GM12872 (cell line): ENCODE results near the gene CDH7.

Source experiments
- TF ChIP-seq, protein P1 (sequence below): IDR thresholded peaks from 3 replicates; pipeline ENCODE4 v1.5.1; 2011; ENCODE audit warnings: low read depth, mild to moderate bottlenecking, low read length, moderate library complexity; ENCODE audit not compliant: insufficient read depth

Gene CDH7

DNA sequence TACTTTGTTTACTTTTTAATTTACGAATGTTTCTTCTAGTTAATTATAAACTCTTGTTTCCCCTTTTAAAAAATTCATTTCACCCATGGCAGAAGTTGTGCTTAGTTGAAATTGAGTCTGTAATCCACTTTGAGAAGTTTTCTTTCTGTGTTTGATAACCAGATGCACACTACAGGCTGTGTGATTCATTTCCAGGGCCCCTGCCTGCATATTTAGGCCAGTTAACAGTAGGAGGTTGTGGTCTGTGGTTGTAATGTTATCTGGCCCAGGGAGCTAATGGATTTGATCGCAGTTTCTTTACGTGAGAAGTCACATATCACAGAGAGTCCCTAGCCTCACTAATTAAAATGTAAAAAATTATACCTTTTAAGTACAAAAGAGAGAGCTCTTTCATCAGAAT, 3.3 kb downstream of the CDH7 start:
- TF ChIP-seq, protein P1, sequence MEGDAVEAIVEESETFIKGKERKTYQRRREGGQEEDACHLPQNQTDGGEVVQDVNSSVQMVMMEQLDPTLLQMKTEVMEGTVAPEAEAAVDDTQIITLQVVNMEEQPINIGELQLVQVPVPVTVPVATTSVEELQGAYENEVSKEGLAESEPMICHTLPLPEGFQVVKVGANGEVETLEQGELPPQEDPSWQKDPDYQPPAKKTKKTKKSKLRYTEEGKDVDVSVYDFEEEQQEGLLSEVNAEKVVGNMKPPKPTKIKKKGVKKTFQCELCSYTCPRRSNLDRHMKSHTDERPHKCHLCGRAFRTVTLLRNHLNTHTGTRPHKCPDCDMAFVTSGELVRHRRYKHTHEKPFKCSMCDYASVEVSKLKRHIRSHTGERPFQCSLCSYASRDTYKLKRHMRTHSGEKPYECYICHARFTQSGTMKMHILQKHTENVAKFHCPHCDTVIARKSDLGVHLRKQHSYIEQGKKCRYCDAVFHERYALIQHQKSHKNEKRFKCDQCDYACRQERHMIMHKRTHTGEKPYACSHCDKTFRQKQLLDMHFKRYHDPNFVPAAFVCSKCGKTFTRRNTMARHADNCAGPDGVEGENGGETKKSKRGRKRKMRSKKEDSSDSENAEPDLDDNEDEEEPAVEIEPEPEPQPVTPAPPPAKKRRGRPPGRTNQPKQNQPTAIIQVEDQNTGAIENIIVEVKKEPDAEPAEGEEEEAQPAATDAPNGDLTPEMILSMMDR: no peak

DNA sequence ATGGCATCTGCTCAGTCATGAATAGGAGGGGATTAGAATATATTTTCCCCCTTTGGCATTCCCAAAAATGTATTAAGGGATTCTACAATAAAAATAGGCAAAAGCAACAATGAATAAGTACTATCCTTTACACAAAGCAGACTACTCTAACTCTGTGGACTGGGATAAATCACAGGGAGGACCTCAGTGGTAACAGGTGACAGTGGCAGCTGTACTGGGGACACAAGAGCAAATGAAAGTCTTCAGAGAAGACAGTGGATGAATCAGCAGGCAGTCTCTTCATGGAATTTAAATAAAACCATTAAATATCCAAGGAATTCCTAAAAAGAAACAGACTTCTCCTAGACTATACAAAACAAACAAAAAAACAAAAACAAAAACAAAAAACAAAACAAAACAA, 4.8 kb downstream of the CDH7 start:
- TF ChIP-seq, protein P1: no peak

DNA sequence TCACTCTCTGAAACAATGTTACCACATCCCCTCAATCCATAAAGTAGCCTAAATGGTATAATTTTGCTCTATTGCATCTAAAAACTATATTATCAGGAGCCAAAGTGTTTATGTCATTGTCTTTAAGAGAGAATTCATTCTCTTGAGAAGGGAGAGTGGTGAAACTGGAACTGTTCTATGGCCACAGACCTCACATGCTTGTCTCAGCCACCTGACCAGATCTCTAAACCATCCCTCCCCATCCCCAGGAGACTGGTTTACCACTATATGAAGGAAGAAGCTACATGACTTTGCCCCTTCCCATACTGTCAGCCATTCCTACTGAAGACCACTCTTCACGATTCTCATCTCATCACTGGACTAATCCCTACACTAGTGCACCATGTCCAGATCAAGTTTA, 9.6 kb downstream of the CDH7 start:
- TF ChIP-seq, protein P1: no peak

DNA sequence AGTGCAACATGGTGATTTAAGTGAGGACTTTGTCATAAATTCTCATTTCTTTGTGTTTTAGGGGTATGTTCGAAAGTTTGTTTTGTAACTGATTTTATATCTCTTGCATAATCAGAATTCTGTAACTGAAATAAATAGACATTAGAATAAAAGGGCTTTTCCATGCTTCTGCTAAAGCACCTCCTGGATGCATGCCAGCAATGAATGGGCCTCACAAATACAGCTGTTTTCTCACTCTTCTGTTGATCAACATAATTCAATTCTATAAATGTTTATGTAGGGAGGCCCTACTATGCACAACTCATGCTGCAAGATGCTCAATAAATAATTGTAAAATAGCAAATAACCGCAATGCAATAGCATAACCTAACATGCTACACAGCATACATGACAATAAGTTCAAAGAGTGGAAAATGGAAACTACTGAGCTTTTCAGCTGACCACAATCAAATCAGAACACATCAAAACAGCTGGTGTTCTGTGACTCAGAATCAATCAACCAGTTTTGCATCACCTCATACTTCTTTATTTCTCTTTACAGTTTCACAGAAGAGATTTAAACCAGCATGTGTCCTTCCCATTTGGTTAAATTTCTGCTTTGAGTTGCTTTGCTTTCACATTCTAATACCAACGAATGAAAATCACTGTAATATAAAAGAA, 11.0 kb downstream of the CDH7 start:
- TF ChIP-seq, protein P1: no peak

DNA sequence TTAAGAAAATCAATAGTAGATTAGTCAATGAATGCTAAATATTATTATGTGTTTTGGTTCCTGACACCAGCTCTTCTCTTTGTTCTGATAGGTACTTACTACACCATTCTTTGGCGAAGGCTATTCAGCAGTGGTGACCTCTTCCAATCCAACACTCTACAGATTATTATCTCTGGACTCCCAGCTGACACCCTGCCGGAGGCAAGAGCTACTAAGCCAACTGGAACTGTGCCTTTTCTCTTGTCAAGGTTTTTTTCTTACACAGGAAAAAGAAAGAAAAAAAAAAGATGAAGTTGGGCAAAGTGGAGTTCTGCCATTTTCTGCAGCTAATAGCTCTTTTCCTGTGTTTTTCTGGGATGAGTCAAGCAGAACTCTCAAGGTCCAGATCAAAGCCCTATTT, 11.7 kb downstream of the CDH7 start:
- TF ChIP-seq, protein P1: no peak

DNA sequence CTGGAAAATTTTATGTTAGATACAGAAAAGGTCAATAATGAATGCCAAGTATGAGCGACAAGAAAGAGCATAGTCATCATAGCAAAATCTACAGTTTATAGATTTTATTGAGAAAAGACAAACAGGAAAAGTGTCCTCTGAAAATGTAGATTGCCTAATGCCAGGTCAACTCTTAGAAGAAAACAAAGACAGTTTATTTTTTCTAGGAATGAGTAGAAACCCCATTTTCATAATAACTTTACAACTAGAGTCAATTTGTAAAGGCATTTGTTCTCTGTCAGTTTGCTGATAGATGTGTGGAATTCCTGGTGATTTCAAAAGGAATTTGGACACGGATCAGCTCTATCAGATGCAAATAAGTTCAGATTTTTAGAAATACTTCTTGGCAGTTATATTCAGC, 16.6 kb downstream of the CDH7 start:
- TF ChIP-seq, protein P1: no peak

DNA sequence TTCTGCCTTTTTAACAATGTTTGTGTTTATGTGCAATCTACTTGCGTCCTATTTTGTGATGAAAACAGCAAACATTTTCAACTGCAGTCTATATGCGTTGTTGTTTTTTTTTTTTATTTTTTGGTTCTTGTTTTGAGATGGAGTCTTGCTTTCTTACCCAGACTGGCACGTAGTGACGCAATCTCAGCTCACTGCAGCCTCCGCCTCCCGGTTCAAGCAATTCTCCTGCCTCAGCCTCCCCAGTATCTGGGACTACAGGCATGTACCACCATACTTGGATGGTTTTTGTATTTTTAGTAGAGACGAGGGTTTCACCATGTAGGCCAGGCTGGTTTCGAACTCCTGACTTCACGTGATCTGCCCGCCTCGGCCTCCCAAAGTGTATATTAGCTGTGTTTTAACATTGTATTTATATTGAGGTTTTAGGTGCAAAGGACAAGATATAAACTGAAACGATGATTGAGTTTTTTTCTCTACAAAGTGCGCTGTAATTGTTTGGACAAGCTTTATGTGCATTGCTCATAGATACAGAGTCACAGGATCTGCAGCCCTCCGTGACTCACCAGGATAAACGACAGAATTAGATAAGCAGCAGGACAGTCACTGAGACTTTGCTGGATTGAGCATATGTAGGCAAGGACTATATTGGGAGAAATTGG, 17.4 kb downstream of the CDH7 start:
- TF ChIP-seq, protein P1: no peak
